Esophagus muscularis mucosa (tissue), 4 donors: ENCODE results near the gene DPPA2.

ENCODE experiments used
- EP300 ChIP-seq: sonication (generic); formaldehyde crosslinking; IDR thresholded peaks from one replicate; pipeline ENCODE4 v1.6.1; 2017; ENCODE audit warnings: antibody characterized with exemption
- POLR2A ChIP-seq: fragments of 450-650 bp; IDR thresholded peaks from one replicate; pipeline ENCODE4 v1.6.1; 2017; ENCODE audit warnings: antibody characterized with exemption, moderate library complexity, mild to moderate bottlenecking, low read depth
- TF ChIP-seq, protein P1 (sequence below), 3 experiments: fragments of 200-600 bp in 2 of 3; fragments of 450-650 bp in 1 of 3; sonication (generic) in 2 of 3; IDR thresholded peaks; one replicate each; pipeline ENCODE4 v1.5.1; 2017 to 2019; ENCODE audit warnings: antibody characterized with exemption in 3 of 3, mild to moderate bottlenecking in 2 of 3, moderate library complexity in 1 of 3

- TF ChIP-seq, protein P1, sequence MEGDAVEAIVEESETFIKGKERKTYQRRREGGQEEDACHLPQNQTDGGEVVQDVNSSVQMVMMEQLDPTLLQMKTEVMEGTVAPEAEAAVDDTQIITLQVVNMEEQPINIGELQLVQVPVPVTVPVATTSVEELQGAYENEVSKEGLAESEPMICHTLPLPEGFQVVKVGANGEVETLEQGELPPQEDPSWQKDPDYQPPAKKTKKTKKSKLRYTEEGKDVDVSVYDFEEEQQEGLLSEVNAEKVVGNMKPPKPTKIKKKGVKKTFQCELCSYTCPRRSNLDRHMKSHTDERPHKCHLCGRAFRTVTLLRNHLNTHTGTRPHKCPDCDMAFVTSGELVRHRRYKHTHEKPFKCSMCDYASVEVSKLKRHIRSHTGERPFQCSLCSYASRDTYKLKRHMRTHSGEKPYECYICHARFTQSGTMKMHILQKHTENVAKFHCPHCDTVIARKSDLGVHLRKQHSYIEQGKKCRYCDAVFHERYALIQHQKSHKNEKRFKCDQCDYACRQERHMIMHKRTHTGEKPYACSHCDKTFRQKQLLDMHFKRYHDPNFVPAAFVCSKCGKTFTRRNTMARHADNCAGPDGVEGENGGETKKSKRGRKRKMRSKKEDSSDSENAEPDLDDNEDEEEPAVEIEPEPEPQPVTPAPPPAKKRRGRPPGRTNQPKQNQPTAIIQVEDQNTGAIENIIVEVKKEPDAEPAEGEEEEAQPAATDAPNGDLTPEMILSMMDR (IDR thresholded peaks at IDR 0.05) = no peak
- TF ChIP-seq POLR2A = no peak
- TF ChIP-seq EP300 = no peak
These were observed 8.8 kb upstream of the DPPA2 start for GRCh38 chr3:109325109-109325508.
